DMS153 (cell line): ENCODE measurements around the gene ST3GAL5.
"Not testable (repeated sequence)": the region's sequence is repeated elsewhere in the genome, so short reads cannot be mapped to it uniquely, and the experiment has no call there.

Source experiments
- DNase-seq: peaks from one replicate; lab custom pipeline; 2025; lab: John Stamatoyannopoulos, UW

ST3GAL5 gene

DNA sequence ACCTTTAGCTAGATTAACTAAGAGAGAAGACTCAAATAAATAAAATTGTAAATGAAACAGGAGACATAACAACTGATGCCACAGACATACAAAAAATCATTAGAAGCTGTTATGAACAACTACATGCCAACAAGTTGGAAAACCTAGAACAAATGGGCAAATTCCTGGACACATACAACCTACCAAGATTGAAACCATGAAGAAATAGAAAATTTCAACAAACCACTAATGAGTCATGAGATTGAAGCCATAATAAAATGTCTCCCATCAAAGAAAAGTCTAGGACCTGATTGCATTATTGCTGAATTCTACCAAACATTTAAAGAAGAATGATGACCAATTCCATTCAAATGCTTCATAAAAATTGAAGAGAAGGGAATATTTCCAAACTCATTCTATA lies 54.3 kb downstream of the ST3GAL5 start:
- DNase-seq, result no peak

DNA sequence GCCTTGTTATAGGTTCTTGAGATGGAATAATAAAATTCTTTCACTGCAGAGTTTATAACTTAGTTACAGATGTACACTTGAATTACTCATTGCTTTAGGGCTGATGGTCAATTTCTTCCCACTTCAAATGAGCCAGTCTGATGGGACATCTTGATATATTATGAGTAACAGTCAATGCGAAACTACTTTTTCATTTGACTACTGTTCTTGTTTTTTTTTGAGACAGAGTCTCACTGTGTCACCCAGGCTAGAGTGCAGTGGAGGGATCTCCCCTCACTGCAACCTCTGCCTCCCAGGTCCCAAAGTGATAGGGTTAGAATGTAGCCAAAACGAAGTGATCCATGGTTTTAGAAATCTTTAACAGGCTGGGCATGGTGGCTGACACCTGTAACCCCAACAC lies 57.1 kb downstream of the ST3GAL5 start:
- no peak for DNase-seq

DNA sequence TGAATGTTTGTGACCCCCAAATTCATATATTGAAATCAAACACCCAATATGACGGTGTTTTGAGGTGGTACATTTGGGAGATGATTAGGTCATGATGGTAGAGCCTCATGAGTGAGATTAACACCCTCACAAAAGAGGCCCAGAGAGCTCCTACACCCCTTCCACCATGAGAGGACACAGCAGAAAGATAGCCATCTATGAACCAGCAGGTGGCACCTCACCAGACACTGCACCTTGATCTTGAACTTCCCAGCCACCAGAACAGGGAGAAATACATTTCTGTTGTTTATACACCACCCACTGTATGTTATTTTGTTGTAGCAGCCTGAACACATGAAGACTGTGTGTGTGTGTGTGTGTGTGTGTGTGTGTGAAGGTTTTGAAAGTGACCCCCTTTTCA lies 58.1 kb downstream of the ST3GAL5 start:
- DNase-seq, result no peak

DNA sequence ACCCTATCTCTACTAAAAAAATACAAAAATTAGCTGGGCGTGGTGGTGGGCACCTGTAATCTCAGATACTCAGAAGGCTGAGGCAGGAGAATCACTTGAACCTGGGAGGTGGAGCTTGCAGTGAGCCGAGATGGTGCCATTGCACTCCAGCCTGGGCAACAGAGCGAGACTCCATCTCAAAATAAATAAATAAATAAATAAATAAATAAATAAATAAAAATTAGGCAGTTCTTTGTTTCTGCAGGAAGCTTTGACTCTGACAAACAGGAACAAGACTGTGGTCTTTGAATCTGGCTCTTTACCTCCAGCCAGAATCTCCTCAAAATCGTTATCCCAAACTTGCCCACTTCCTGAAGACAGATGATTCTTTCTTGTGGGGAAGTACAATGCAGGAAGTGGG lies 59.4 kb downstream of the ST3GAL5 start:
- DNase-seq, result not testable (repeated sequence)

DNA sequence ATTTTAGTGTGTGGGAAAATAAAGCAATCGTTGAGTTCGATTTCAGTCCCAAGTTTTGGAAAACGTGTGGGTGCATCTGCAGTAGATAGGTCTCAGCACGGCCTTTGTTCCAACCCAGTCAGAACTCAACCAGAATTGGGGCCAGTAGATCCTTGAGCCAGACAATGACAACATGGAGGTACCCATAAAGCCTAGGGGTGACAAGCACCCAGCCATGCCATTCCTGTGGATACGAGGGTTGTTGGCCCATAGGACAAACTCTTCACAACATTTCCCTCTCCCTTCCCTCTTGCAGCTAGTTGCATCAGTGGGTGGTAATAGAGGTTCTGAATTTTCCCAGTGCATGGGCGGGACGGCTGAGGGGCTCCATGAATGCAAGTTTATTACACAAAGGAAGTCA lies 60.1 kb downstream of the ST3GAL5 start:
- DNase-seq, result no peak

DNA sequence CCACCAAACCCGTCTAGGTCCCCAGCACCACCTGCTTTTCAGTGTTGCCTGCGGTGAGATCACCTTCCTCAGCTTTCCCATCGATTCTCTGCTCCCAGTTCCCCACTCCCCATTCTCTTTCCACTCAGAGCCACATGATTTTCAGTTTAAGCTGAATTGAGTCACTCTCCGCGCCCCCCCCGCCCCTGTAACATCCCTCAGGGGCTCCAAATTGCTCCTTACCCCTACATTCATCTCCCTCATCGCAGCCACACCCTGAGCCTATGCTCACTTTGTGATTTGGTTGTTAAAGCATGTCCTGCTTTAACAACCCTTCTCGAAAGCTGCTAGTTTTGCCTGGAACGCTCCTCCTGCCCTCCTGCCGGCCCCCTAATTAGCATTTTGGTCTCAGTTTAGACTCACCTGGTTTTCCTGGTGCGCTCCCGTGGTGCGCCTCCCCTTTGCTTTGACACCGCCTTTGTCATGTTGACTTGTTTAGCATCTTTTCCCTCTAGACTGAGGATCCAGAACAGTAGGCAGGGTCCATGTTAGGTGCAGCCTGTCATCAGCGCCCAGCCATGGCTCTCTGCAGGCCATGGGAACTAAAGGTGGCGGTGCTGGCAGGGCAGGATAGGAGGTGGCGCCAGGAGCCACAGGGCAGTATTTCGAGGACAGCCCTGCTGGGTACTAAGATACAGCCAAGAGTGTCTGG lies 60.8 kb downstream of the ST3GAL5 start:
- DNase-seq, result no peak

DNA sequence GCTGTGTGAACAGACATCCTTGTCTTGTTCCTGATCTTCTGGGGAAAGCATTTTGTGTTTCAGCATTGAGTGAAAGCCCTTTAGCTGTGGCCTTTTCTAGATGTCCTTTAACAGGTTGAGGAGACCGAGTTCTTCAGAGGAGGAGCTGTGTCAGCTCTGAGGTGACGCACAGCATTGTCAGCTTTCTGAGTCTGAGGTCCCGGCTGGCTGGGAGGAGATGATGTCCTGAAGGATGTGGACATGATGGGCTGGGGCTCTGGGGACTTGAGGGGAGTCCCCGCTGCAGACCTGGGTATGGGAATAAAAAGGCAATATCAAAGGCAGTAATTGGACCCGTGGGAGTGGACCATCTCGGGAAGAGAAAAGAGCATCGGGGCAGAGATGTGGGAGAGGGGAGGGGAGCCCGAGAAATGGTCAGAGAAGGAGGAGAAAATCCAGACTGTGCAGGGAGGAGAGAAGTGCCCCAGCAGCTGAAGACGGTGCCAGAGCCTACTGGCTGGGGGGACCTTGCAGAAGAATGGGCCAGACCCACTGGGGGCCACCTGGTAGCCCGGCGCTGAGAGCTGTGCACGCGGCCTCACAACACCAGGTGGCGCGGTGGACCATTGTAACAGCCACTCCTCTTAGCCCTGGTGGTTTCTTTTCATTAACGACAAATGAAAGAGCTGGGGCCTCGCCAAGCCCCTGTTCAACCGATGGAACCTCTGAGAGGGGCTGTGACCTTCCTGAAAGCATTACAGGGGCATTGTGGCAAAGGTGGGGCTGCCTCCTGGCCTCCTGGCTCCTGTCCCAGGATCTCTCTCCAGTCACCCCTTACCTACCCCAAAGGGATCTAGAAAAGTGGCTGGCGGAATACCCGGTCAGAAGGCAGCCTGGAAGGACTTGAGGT lies 61.6 kb downstream of the ST3GAL5 start:
- peak; percentile 21 for DNase-seq

DNA sequence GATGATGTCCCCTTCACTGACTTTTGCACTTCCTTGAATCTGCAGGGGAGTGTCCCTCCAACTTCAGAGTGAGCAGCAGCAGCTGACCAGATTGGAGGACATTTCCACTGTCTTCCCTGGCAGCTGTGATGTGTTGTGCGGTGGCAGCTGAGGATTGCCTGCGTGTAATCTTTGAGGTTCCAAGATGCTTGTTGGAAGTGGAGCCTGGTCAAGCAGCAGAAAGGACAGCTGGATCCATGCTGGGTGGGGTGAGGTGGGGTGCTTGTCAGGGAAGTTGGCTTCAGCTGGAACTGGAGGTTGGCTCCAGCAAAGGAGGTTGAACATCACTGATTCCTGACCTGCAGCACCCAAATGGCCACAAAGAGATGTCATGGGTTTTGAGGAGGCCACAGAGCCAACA lies 64.8 kb downstream of the ST3GAL5 start:
- no peak for DNase-seq

DNA sequence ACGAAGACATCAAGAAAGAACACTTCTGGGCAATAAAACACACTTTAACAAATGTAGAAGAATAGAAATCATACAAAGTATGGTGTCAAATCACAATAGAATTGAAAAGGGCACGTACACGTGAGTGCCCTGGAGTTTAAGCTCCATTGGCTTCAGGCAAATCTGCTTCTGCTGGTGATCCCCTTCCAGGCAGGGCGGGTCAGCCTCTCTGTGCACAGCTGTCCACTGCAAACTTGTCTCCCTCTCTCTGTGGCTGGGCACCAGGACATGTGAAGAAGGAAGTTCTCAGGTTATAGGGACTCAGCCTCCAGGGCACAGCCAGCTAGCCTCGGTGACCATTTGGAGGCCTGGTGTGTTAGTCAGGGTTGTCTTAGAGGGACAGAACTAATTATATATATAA lies 66.0 kb downstream of the ST3GAL5 start:
- DNase-seq, result no peak

DNA sequence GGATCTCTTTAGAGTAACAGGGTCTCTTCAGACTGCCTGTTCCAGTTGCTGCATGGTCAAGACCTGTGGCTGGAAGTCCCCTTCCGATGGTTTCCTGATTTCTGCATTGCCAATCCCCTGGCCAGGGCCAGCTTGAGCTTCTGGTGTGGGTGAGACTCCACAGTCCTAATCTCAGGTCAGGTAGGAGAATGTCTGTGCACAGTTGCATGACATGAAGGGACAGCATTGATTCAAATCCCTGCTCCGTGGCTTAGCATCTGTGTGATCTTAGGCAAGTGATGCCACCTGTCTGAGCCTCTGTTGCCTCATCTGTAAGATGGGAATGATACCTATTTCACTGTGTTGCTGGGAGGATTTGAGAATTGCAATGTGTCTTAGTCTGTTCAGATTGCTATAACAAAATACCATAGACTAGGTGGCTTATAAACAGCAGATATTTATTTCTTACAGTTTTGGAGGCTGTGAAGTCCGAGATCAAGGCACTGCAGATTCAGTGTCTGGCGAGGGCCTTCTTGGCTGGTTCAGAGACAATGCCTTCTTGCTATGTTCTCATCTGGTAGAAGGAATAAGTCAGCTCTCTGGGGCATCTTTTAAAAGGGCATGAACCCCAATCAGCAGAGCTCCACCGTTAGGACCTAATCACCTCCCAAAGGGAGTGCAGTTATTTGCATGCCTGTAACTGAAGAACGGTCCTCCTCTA lies 68.8 kb downstream of the ST3GAL5 start:
- no peak for DNase-seq

DNA sequence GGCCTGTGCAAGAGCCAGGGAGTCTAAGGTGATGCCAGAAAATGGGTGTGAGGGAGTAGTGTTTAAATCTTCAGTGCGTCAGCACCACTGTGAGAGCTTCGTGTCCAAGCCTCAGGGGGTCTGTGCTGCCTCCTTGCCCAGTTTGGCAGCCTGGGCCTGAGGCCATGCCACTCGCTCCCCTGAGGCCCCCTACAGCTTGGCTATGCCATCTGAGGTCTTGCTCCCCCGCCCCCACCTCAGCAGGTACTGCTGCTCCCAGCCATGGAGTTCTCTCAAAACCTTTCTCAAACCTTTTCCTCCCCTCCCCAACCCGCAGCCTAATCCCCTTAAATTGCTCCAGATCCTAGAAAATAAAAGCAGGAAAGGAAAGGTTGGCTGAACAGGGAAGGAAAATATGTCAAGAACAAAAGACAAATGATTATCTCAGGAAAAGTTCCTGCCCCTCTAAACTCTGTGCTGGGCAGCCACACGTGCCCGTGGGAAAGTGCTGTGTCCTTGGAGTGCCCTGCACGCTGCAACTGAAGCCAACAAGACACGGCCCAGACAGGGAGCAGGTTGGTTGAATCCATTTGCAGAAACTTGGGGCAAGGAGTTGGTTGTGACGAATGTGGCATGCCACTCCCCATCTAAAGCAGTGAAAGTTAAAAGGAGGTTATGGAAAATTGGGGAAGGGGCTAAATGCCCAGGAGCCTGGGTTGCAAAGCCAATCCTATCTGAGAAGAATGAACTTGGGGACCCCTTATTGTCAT lies 73.8 kb downstream of the ST3GAL5 start:
- DNase-seq, result no peak

DNA sequence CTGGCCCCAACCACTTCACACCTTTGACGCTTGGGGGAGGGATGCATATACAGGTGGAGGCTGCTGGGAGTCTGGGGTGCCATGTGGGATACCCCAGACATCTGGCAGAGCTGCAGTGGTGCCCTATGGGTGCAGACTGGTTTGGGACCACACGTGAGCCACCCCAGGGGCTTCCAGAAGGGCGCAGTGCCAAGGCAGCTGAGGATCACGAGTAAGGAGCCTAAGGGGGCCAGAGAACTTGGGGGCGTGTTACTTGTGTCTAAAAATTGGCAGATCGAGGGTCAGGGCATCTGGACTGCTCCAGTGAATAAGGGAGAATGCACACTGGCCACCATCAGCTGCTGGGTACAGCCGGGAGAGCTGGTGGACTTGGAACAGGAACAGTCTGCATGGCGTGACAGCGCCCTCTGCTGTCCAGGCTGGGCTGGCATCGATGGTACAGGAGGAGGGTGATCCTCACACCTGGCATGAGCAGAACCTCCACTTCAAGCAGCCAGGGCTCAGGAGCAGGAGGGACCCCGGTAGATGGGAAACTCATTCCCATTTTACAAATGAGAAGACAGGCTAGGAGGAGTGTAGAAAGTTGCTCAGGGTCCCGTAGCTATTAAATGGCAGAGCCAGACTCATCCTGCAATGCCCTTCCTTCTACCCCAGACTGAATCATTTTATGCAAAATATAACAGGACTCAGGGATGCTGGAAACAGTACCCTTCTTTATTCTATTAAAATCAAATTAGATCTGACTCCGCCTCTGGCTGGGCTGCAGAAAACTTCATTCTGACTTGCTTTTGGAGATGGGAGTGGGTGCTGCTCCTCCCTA lies 74.6 kb downstream of the ST3GAL5 start:
- DNase-seq, result peak; percentile 75

DNA sequence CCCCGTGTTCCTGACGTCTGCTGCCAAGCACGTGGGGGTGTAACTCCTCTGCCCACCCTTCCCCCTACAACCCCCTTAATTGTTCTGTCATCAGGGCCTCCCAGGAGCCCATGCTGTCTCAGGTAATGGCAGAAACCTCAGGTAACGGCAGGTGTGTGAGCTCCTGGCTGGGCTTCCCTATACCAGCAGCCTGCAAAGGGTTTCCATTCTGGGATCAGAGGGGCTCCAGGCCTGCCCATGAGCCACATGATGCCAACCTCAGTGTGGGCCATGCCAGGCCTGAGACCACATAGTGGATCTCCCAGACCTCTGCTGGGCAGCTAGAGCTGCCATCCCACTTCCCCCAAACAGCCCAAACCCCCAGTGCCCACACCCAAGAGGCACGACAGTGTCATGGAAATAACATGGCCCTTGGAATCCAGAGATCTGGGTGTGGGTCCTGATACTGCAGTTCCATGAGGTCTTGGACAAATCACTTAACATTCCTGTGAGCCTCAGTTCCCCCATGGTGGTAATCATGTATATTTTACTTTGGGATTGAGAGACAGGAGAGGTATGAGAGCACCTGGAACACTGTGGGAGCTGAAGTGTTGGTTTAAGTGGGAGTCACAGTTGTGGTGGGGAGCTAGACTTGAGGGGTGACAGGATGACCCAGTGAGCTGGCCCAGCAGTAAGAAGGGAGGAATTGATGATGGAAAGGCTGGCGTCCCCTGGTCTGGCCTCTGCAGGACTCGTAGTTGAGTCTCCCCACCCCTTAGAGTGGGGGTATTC lies 75.4 kb downstream of the ST3GAL5 start:
- DNase-seq, result no peak

DNA sequence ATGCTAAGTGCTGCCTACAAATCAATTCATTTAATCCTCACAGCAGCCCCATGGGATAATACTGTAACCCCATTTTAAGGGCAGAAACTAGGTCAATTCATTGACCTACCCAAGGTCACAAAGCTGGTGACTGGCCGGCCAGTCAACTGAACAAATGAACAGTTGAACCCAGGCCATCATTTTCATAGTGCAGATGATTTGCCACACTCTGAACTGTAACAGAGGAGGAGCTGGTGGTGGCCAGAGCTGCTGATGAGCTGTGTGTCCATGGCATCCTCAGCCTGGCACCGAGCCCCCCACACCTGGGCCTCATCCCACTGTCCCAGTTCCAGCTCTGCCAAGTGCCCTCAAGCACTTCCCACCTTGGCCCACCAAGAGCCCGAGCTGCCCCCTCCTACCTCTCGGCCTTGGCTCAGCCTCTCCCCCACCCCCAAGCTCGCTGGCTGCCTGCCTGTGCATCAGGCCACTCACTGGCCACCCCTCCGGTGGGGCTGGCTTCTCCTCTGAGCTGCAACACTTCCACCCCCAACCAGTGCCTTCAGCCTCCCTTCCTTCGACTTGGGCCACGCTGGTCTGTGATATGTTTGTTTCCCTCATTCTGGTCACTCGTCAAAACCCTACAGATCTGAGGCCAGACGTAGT lies 76.6 kb downstream of the ST3GAL5 start:
- DNase-seq, result no peak

DNA sequence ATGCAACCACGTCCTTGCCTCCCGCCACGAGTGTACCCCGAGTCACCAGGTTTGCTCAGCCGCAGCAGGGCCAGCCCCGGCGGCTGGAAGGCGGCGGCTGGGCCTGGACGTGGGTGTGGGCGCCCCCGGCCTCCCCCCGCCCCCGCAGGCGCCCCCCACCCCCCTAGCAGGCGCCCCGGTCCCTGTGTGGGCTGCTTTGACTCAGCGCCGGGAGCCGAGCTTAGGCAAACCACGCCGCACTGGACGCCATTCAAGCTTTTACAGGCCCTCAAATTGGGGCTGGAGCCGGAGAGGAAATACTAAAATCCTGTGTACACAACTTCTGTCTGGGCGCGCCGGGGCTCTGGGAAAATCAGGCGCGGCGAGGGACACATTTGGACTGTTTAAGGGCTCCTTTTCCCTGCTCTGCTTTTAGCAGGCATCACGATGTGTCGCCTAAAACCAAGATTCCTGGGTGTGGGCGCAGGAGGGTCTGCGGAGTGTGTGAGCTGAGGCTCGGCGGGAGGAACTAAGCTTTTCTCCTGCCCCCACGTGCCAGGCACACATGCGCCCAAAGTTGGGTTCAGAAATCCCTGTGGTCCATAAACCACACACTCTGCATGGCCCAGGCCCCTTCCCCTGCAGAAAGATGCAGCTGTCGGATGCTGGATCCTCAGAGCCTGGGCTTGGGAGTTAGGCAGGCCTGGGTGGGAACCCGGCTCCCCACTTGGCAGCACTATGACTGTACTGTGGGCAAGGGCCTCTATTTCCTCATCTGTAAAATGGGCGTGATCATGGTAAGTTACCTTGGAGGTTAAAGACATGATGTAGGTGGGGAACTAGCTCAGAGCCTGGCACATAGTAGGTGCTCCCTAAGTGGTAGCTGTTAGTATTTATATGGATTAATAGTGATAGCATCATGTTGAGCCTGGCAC lies 77.4 kb downstream of the ST3GAL5 start:
- DNase-seq, result peak; percentile 19

DNA sequence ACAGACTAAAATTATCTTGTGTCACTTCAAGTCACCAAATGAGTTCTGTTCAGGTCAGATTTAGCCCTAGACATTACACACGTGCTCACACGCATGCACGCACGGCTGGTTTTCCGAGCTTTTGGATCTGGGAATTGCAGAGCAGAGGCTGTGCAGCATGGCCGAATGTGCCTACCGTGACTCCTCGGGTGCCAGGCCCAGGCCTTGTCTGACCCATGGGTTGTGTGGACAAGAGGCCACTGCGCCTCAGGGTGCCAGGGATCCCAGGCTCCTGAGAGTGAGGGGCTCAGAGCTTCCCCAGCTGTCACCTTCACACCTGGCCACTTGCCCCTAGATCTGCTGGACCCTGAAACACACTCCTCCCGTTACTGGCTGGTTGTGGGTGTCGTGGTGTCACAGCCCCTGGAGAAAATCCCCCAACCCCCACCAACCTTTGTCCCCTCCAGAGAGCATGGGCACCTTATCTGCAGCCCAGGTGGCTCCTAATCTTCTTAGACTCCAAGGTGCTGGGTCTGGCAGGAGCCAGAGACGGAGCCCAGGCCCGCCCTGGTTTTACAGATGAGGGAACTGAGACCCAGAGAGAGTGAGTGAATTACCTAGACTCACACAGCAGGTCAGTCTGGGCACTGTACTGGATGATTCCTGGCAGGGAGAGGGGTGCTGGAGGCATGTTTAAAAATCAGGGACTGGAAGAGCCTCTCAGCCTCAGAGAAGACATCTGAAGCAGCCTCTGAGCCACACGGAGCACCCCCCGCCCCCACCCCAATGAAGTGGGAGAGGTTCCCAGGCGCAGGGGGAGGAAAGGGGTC lies 78.2 kb downstream of the ST3GAL5 start:
- no peak for DNase-seq

DNA sequence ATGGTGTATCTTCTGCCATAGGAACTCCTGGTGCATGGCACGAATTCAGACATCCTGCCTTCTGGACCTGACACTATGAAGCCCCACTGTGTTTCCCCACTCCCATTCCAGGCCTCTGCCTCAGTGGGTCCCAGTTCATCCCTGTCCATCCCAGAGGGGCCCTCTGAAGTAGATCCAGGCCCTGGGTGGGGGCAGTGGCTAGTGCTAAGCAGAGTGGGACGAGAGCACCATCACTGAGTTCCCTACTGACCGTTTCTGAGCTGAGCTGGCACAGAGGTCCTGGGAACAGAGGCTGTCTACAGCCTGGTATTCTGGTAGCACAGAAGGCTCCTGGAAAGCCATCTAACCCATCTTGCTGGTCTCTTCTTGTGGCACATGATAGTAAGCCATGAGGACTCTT lies 81.0 kb downstream of the ST3GAL5 start:
- DNase-seq, result no peak
